K562 (cell line): ENCODE results near the gene NTM. TPM values are rescaled to one million over a fixed set of nuclear protein-coding genes. Genes with fewer than 3 reads are reported as not detected.

ENCODE experiments used
- ATAC-seq: fragments of 200-7000 bp; cut with Tn5 transposase; 3 replicates; pipeline ENCODE4 v1.9.1; 2020; ENCODE audit warnings: moderate library complexity
- BruUV-seq: library from RNA; stranded (reverse); fragments of 400-500 nt; replicated peaks from 2 replicates; lab custom pipeline; 2021; lab: Mats Ljungman, UMichigan
- CTCF ChIA-PET: fragments of 300-600 bp; formaldehyde crosslinking; extraction: SDS; loops from one replicate; lab custom pipeline; 2021; ENCODE audit warnings: low intra/inter-chr PET ratio; lab: Yijun Ruan, JAX
- POLR2A ChIA-PET: fragments of 300-600, 350-650 bp; sonication (Branson Sonifier 250); formaldehyde crosslinking; extraction: SDS; loops from one replicate; lab custom pipeline; 2021; ENCODE audit warnings: antibody characterized with exemption, inconsistent platforms; lab: Yijun Ruan, JAX
- DNase-seq, 4 experiments: peaks; one replicate each; pipeline versions ENCODE4 v3.0.0 to v3.0.0-alpha.2; 2011 to 2018; ENCODE audit warnings: low spot score in 3 of 4, mixed read lengths in 3 of 4; ENCODE audit errors: extremely low read depth in 1 of 4
- FAIRE-seq: peaks from 2 replicates; lab custom pipeline; 2011; peaks lifted over from hg19 to GRCh38; lab: Jason Lieb, UNC
- H2AFZ ChIP-seq: 2 replicates; pipeline ENCODE4 v1.6.0; 2011; ENCODE audit warnings: low read depth, low read length, control low read depth, inconsistent platforms
- H3K27ac ChIP-seq: fragments of 200-600 bp; 3 replicates; pipeline ENCODE4 v1.8.0; 2011; ENCODE audit warnings: low read depth, mild to moderate bottlenecking, control low read depth, inconsistent platforms, low read length, moderate library complexity, mixed read lengths; ENCODE audit errors: extremely low read depth
- H3K27me3 ChIP-seq, 2 experiments: fragments of 300-600 bp in 1 of 2; 2 replicates in 1 of 2; 3 replicates in 1 of 2; pipeline versions ENCODE4 v1.6.0 to v1.8.0; 2011; ENCODE audit warnings: inconsistent platforms in 2 of 2, low read length in 2 of 2, mild to moderate bottlenecking in 1 of 2, mixed read lengths in 1 of 2, moderate library complexity in 1 of 2; ENCODE audit not compliant: control insufficient read depth in 2 of 2, insufficient read depth in 2 of 2
- H3K36me3 ChIP-seq: fragments of 300-600 bp; 3 replicates; pipeline ENCODE4 v1.8.0; 2011; ENCODE audit warnings: mild to moderate bottlenecking, low read length, inconsistent platforms; ENCODE audit not compliant: control insufficient read depth, insufficient read depth
- H3K4me1 ChIP-seq, 2 experiments: fragments of 200-600 bp in 1 of 2; replicated peaks in 1 of 2; 2 replicates in 1 of 2; 3 replicates in 1 of 2; pipeline versions ENCODE4 v1.5.1 to v1.8.0; 2011; ENCODE audit warnings: inconsistent platforms in 2 of 2, low read length in 2 of 2, mild to moderate bottlenecking in 1 of 2, mixed read lengths in 1 of 2, moderate library complexity in 1 of 2; ENCODE audit not compliant: control insufficient read depth in 2 of 2, insufficient read depth in 2 of 2
- H3K4me2 ChIP-seq: 2 replicates; pipeline ENCODE4 v1.6.1; 2011; ENCODE audit warnings: low read length, control low read depth, inconsistent platforms, mixed read lengths; ENCODE audit not compliant: insufficient read depth
- H3K4me3 ChIP-seq: fragments of 200-600 bp; sonication (generic), shearing (Covaris generic); 2 replicates; pipeline ENCODE4 v1.5.1; 2016; ENCODE audit warnings: control low read depth, inconsistent platforms
- H3K79me2 ChIP-seq: fragments of 200-600 bp; 3 replicates; pipeline ENCODE4 v1.8.0; 2011; ENCODE audit warnings: low read length, inconsistent platforms; ENCODE audit not compliant: control insufficient read depth, insufficient read depth
- H3K9ac ChIP-seq, 2 experiments: 2 replicates each; pipeline versions ENCODE4 v1.6.0 to v1.6.1; 2011; ENCODE audit warnings: low read depth in 2 of 2, low read length in 2 of 2, control low read depth in 1 of 2, inconsistent platforms in 1 of 2, mild to moderate bottlenecking in 1 of 2, mixed read lengths in 1 of 2; ENCODE audit not compliant: insufficient read depth in 1 of 2
- H3K9me1 ChIP-seq: one replicate; pipeline ENCODE4 v1.6.0; 2011; ENCODE audit warnings: inconsistent platforms, mild to moderate bottlenecking, low read length, moderate library complexity; ENCODE audit not compliant: control insufficient read depth, insufficient read depth
- H3K9me3 ChIP-seq: replicated peaks from 2 replicates; pipeline ENCODE4 v1.5.1; 2011; ENCODE audit warnings: low read depth, low read length, inconsistent platforms; ENCODE audit not compliant: control insufficient read depth, insufficient read depth
- H4K20me1 ChIP-seq: replicated peaks from 2 replicates; pipeline ENCODE4 v1.6.1; 2011; ENCODE audit warnings: low read length, inconsistent platforms, mixed read lengths; ENCODE audit not compliant: control insufficient read depth, insufficient read depth
- CCAR2 ChIP-seq: fragments of 200-400 bp; formaldehyde crosslinking; IDR thresholded peaks from 2 replicates; pipeline ENCODE4 v1.6.1; 2017; ENCODE audit warnings: mild to moderate bottlenecking, low read depth, low read length
- DACH1 ChIP-seq: fragments of 450-650 bp; IDR thresholded peaks from 2 replicates; pipeline ENCODE4 v1.6.1; 2018; ENCODE audit not compliant: partially characterized antibody
- HNRNPK ChIP-seq: fragments of 200-400 bp; formaldehyde crosslinking; IDR thresholded peaks from one replicate; pipeline ENCODE4 v1.6.1; 2018; ENCODE audit warnings: mild to moderate bottlenecking, low read depth, low read length; ENCODE audit not compliant: poor library complexity, severe bottlenecking
- LARP7 ChIP-seq: fragments of 450-650 bp; IDR thresholded peaks from 2 replicates; pipeline ENCODE4 v1.6.1; 2016
- NR4A1 ChIP-seq, 2 experiments: fragments of 250-450 bp in 1 of 2; fragments of 450-650 bp in 1 of 2; sonication (Bioruptor Pico) in 1 of 2; IDR thresholded peaks; 2 replicates each; pipeline versions ENCODE4 v1.4.0 to v1.6.1; 2016 to 2020; ENCODE audit warnings: mild to moderate bottlenecking in 2 of 2, missing compliant biosample characterization in 1 of 2, missing genetic modification characterization in 1 of 2, moderate library complexity in 1 of 2
- SAFB ChIP-seq: fragments of 200-400 bp; formaldehyde crosslinking; IDR thresholded peaks from 2 replicates; pipeline ENCODE4 v1.6.1; 2017; ENCODE audit warnings: low read depth, low read length, borderline replicate concordance
- SMAD2 ChIP-seq: fragments of 150-350 bp; IDR thresholded peaks from 2 replicates; pipeline ENCODE4 v1.6.1; 2014; ENCODE audit warnings: low read depth, mild to moderate bottlenecking, low read length
- WGBS: fragments of 100-300 bp; shearing (Covaris generic); methylation state at CpG from one replicate; pipeline ENCODE4 v1.1.6; 2016; ENCODE audit warnings: low coverage, mixed read lengths; ENCODE audit not compliant: insufficient coverage; ENCODE audit errors: missing lambda C conversion rate; 5-methylcytosine and 5-hydroxymethylcytosine counted together
- in situ Hi-C: fragments of 300-500 bp; cut with MboI; formaldehyde crosslinking; loops from 4 replicates; pipeline ENCODE4 v1.15.0; 2018; ENCODE audit warnings: inconsistent platforms, mixed read lengths
- intact Hi-C: fragments of 100-400 bp; cut with micrococcal nuclease; formaldehyde crosslinking; loops from 2 replicates; pipeline ENCODE4 v1.14.2; 2022
- polyA plus RNA-seq, 8 experiments: library from polyadenylated mRNA; depleted of rRNA in 4 of 8; stranded (reverse) in 5 of 8; unstranded in 3 of 8; fragments of >200 nt; fragmentation: Nextera tagmentation in 2 of 8; fragmentation: Illumina TruSeq in 1 of 8; extraction: Ambion mirVana in 2 of 8; extraction: Trizol in 1 of 8; gene quantifications; 2 replicates each; pipeline versions ENCODE4 v1.2.1 to v1.2.3, GENCODE V29; 2011 to 2014; ENCODE audit warnings: inconsistent platforms in 1 of 8, missing spikeins in 1 of 8
- total RNA-seq, 7 experiments: library from RNA; depleted of rRNA in 6 of 7; stranded (reverse); fragments of >200 nt in 6 of 7; fragmentation: Illumina TruSeq in 2 of 7; extraction: Trizol in 2 of 7; gene quantifications; 2 replicates each; pipeline versions ENCODE4 v1.2.1 to v1.2.3, GENCODE V29; 2011 to 2021; ENCODE audit warnings: low replicate concordance in 1 of 7
- TF ChIP-seq, protein P1 (sequence below): fragments of 150-350 bp; conservative IDR thresholded peaks from 2 replicates; pipeline ENCODE4 v1.6.1; 2014; ENCODE audit warnings: low read length
- TF ChIP-seq, protein P2 (sequence below): sonication (generic); formaldehyde crosslinking; IDR thresholded peaks from 2 replicates; pipeline ENCODE4 v1.8.0; 2022; ENCODE audit warnings: missing genetic modification reagents, mild to moderate bottlenecking, borderline replicate concordance
- TF ChIP-seq, protein P3 (sequence below): sonication (generic); formaldehyde crosslinking; IDR thresholded peaks from 2 replicates; pipeline ENCODE4 v1.9.0; 2022; ENCODE audit warnings: mild to moderate bottlenecking, missing genetic modification reagents

NTM gene
- total and polyA plus RNA-seq, 9 of the 15 experiments (the other 6 are each of a cell fraction or from before 2014, with no cell fraction given) = not detected

DNA sequence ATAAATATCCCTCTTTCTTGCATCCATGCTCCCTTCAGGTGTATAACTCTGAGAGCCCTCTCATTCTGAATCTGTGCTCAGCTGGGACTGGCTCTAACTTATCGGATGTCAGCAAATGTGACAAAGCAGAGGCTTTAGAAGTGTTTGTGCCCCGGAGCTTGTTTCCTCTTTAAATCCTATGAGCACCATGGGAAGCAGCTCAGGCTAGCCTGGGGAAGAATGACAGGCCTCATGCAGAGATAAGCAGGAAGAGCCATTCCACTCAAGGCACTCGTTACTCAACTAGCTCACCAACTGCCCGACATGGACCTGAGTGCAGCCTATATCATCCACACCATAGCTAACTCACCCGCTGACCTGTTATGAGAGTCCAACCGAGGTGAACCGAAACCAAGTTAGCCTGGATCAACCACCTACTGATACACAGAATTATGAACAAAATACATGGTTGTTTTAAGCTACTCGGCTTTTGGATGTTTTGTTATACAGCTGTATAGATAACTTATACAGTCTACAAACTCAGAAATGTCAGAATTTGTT is 990.7 kb downstream of the NTM start:
- no peak overlapping the region for H3K4me2 ChIP-seq
- no peak for ATAC-seq
- no peak overlapping the region for H2AFZ ChIP-seq
- H3K9ac ChIP-seq = no peak overlapping the region
- no TSS peak for BruUV-seq
- H3K4me1 ChIP-seq = no peaks in the 10 kb centered on the region
- no peaks in the 10 kb centered on the region for H3K36me3 ChIP-seq
- no peaks in the 10 kb centered on the region for H4K20me1 ChIP-seq
- no peaks in the 10 kb centered on the region for H3K9me1 ChIP-seq
- no peaks in the 10 kb centered on the region for H3K27me3 ChIP-seq
- in situ Hi-C loops = no loop called here
- ChIA-PET POLR2A (no interaction called here), CTCF (no interaction called here)
- intact Hi-C loops = no loop called here
- no peaks in the 10 kb centered on the region for H3K79me2 ChIP-seq
- 0% methylated on average over 8 of the region's 8 CpGs for WGBS
- no peak for FAIRE-seq
- H3K27ac ChIP-seq = no peak overlapping the region
- 0 out of 2 replicates have a peak, but pooled peaks cover 1% of the 10 kb centered on the region for H3K9me3 ChIP-seq
- H3K4me3 ChIP-seq = no peak overlapping the region
- DNase-seq = no peak
- TF ChIP-seq SMAD2 (no peak), LARP7 (no peak), HNRNPK (no peak), DACH1 (no peak), SAFB (no peak), CCAR2 (no peak), NR4A1 (CRISPR knock-in tag; IDR thresholded peaks at IDR 0.05) (no peak), NR4A1 (tag; IDR thresholded peaks at IDR 0.05) (no peak)
- TF ChIP-seq, protein P1, sequence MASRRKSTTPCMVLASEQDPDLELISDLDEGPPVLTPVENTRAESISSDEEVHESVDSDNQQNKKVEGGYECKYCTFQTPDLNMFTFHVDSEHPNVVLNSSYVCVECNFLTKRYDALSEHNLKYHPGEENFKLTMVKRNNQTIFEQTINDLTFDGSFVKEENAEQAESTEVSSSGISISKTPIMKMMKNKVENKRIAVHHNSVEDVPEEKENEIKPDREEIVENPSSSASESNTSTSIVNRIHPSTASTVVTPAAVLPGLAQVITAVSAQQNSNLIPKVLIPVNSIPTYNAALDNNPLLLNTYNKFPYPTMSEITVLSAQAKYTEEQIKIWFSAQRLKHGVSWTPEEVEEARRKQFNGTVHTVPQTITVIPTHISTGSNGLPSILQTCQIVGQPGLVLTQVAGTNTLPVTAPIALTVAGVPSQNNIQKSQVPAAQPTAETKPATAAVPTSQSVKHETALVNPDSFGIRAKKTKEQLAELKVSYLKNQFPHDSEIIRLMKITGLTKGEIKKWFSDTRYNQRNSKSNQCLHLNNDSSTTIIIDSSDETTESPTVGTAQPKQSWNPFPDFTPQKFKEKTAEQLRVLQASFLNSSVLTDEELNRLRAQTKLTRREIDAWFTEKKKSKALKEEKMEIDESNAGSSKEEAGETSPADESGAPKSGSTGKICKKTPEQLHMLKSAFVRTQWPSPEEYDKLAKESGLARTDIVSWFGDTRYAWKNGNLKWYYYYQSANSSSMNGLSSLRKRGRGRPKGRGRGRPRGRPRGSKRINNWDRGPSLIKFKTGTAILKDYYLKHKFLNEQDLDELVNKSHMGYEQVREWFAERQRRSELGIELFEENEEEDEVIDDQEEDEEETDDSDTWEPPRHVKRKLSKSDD = no peak
- TF ChIP-seq, protein P2, sequence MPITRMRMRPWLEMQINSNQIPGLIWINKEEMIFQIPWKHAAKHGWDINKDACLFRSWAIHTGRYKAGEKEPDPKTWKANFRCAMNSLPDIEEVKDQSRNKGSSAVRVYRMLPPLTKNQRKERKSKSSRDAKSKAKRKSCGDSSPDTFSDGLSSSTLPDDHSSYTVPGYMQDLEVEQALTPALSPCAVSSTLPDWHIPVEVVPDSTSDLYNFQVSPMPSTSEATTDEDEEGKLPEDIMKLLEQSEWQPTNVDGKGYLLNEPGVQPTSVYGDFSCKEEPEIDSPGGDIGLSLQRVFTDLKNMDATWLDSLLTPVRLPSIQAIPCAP (CRISPR knock-in tag) = no peak
- TF ChIP-seq, protein P3, sequence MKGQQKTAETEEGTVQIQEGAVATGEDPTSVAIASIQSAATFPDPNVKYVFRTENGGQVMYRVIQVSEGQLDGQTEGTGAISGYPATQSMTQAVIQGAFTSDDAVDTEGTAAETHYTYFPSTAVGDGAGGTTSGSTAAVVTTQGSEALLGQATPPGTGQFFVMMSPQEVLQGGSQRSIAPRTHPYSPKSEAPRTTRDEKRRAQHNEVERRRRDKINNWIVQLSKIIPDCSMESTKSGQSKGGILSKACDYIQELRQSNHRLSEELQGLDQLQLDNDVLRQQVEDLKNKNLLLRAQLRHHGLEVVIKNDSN (CRISPR knock-in tag) = no peak
